OCI-LY7 (cell line): ENCODE data around the gene IQCK.

Experiments
- CTCF ChIP-seq: fragments of 200-600 bp; sonication (generic); conservative IDR thresholded peaks from 2 replicates; pipeline ENCODE4 v1.5.1; 2014; ENCODE audit warnings: mild to moderate bottlenecking, antibody characterized with exemption, low read length, moderate library complexity, mixed read lengths
- EZH2phosphoT487 ChIP-seq: fragments of 200-600 bp; sonication (generic); IDR thresholded peaks from 2 replicates; pipeline ENCODE4 v1.6.1; 2018; ENCODE audit warnings: low read depth, borderline replicate concordance, mild to moderate bottlenecking, mixed run types, antibody characterized with exemption, low read length, moderate library complexity, mixed read lengths

- TF ChIP-seq CTCF (no peak), EZH2phosphoT487 (no peak)
Measured at GRCh38 chr16:19715566-19715965, 2.5 kb upstream of the IQCK start.
